Measurements from ENCODE around the gene PDE6B.

GRCh38 chr4:686413-687040, 61.2 kb downstream of the PDE6B start:
- TF ChIP-seq CTCF (IDR thresholded peaks at IDR 0.05): no peak
- TF ChIP-seq POLR2AphosphoS5 (IDR thresholded peaks at IDR 0.05): no peak
- TF ChIP-seq POLR2A (IDR thresholded peaks at IDR 0.05; ENCODE audit: low read depth): no peak
- TF ChIP-seq EP300 (IDR thresholded peaks at IDR 0.05): no peak

All from esophagus muscularis mucosa (tissue), 4 donors.